ENCODE data around the gene DYRK1A.

The DYRK1A gene

DNA sequence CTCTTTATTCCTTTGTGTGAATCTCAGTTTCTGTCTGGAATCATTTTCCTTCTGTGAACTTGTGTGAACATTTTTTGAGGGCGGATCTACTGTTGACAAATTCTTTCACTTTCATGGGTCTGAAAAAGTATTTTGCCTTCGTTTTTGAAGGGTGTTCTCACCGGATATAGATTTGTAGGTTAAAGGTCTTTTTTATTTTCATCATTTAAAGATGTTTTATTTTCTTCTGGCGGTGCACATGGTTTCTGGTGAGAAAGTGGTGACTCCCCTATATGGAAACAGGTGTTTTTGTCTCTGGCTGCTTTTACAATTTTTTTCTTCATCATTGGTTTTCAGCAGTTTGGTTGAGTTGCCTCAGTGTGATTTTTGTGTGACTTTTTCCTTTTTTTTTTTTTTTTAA, 94.9 kb downstream of the DYRK1A start:
- TF ChIP-seq, protein P1, sequence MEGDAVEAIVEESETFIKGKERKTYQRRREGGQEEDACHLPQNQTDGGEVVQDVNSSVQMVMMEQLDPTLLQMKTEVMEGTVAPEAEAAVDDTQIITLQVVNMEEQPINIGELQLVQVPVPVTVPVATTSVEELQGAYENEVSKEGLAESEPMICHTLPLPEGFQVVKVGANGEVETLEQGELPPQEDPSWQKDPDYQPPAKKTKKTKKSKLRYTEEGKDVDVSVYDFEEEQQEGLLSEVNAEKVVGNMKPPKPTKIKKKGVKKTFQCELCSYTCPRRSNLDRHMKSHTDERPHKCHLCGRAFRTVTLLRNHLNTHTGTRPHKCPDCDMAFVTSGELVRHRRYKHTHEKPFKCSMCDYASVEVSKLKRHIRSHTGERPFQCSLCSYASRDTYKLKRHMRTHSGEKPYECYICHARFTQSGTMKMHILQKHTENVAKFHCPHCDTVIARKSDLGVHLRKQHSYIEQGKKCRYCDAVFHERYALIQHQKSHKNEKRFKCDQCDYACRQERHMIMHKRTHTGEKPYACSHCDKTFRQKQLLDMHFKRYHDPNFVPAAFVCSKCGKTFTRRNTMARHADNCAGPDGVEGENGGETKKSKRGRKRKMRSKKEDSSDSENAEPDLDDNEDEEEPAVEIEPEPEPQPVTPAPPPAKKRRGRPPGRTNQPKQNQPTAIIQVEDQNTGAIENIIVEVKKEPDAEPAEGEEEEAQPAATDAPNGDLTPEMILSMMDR (conservative IDR thresholded peaks at IDR 0.05) = no peak
- H3K27ac ChIP-seq = no peak overlapping the region

GRCh38 chr21:37462087-37462861, 95.7 kb downstream of the DYRK1A start:
- H3K27ac ChIP-seq = peak overlapping the region; percentile 59
- TF ChIP-seq, protein P1 (conservative IDR thresholded peaks at IDR 0.05) = no peak

DNA sequence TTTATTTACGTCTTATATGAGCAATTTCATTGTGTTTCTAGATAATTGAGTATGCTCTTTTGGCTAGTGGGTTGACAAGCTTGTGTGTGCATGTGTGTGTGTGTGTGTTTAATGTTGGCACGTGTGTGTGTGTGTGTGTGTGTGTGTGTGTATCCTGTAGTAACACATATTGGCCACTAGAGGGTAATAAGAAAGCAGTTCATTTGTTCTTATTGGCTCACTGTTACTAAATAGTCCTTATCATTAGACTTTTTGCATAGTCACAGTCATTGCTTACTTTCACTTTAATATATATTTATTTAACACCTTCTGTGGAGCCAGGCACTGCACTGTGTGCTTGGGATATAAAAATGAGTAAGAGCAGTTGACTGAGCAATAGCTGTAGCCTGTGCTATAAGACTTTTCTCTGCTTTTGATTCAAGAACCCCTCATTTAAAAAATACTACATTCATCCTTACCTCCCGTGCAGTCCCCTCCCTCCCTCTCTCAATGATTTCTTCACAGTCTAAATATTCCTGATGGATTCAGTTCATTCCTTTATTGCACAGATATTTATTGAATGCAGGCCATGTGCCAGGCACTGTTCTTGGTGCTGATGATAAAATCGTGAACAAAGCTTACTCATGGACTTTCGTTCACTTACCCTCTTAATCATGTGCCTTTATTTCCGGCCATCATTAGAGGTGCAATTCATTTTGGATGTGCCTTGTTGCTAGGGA, 96.7 kb downstream of the DYRK1A start:
- TF ChIP-seq, protein P1 (conservative IDR thresholded peaks at IDR 0.05) = peak; percentile 91
- peak overlapping the region; percentile 59 for H3K27ac ChIP-seq

DNA sequence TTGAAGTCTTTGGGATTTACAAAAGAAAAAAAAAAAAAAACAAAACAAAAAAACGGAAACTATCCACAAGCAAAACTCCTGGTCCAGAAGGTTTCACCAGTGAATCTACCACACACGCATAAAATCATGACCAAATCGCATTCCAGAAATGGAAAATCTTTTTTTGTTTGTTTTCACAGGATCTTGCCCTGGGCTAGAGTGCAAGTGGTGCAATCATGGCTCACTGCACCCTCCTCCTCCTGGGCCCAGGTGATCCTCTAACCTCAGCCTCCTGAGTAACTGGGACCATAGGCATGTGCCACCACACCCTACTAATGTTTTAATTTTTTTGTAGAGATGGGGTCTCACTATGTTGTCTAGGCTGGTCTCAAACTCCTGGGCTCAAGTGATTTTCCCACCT, 100.5 kb downstream of the DYRK1A start:
- H3K27ac ChIP-seq = no peak overlapping the region
- TF ChIP-seq, protein P1 (conservative IDR thresholded peaks at IDR 0.05) = no peak

- H3K27ac ChIP-seq = no peak overlapping the region
Observed at GRCh38 chr21:37468909-37469308, 102.3 kb downstream of the DYRK1A start.

GRCh38 chr21:37469441-37469840, 102.9 kb downstream of the DYRK1A start:
- H3K27ac ChIP-seq = no peak overlapping the region
- TF ChIP-seq, protein P1 (conservative IDR thresholded peaks at IDR 0.05) = no peak

More at GRCh38 chr21:37468909-37469308, 102.3 kb downstream of the DYRK1A start:
- TF ChIP-seq, protein P1 (conservative IDR thresholded peaks at IDR 0.05) = no peak

DNA sequence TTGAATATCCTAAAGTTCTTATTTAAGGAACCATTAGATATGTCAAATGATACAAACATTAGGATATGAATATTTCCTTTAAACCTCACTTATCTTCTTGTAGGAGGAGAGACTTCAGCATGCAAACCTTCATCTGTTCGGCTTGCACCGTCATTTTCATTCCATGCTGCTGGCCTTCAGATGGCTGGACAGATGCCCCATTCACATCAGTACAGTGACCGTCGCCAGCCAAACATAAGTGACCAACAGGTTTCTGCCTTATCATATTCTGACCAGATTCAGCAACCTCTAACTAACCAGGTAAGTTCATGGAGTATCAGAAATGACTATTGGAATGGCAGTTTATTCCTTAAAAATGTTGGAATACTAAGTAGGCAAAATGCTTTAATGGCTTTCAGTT, 106.0 kb downstream of the DYRK1A start:
- TF ChIP-seq, protein P1 (conservative IDR thresholded peaks at IDR 0.05) = no peak
- H3K27ac ChIP-seq = no peak overlapping the region

All from VCaP (cell line).